Kasumi-1 (cell line): Measurements from ENCODE around the gene MOB3B.
"Not testable (repeated sequence)": the region's sequence is repeated elsewhere in the genome, so short reads cannot be mapped to it uniquely, and the experiment has no call there.

Experiments used
- DNase-seq, 2 experiments: peaks; one replicate each; lab custom pipeline; 2025; lab: John Stamatoyannopoulos, UW

Gene MOB3B

GRCh38 chr9:27475057-27475595 lies 54.5 kb downstream of the MOB3B start:
- DNase-seq, result no peak

- no peak for DNase-seq
These were observed 55.3 kb downstream of the MOB3B start for GRCh38 chr9:27474305-27474704.

- no peak for DNase-seq
These were observed 56.5 kb downstream of the MOB3B start for GRCh38 chr9:27473111-27473529.

- DNase-seq, result no peak
These were observed 57.4 kb downstream of the MOB3B start for GRCh38 chr9:27472195-27472594.

GRCh38 chr9:27471789-27472188 lies 57.8 kb downstream of the MOB3B start:
- no peak for DNase-seq

DNA sequence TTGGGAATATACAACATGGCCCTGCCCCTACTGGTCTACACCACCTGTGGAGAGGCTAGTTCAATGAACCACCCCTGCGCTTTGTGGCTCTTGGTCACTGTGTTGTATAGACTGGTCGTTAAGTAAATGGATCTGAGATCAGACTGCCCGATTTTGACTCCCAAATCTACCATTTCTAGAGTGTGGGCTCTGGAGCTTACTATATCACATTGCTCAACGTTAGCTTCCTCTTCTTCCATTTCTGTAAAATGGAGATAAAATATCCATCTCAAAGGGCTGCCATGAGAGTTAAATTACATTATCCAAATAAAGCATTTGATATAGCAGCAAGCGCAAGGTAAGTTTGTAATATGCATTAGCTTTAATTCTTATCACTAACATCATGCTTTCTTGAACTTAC lies 58.2 kb downstream of the MOB3B start:
- DNase-seq, result no peak

DNA sequence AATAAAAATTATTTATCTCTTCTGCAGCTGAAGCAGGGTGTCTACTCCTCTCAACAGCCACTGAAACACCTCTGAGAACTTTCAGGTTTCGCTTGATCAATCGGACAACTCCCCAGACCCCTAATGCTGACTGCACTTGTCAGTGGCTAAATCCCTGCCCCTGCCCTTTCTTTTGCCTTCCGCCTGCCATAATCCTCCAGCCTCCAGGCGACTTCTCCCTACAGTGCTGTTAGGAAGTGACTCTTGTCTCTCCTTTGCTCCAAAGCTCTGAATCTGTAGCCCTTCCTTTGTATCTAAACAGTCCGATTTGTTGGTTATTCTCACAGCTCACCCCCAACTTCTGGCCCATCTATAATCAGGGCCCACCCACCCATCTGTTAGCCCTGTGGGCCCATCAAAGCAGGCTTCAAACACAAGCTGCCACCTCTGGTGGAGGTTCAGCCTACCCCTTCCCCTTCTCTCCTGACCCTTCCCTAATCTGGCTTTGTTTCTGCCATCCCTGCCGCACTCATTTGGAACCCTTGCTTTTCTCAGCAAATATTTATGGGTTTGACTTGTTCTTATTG lies 59.2 kb downstream of the MOB3B start:
- DNase-seq, result no peak

DNA sequence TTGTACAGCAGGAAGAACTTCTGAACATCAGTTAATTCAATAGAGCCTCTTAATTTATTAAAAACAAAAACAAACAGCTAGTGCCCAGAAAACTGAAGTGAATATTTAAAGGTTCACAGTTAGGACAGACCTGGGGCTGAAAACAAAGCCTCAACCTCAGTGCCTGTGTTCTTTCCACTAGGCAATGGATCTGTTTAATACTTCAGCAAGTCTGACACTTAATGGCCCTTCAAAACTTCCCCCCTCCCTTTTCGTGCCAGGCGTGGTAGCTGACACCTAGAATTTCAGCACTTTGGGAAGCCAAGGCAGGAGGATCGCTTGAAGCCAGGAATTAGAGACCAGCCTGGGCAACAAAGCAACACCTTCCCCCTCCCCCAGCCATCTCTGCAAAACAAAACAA lies 60.1 kb downstream of the MOB3B start:
- no peak for DNase-seq

- no peak for DNase-seq
These were observed 61.0 kb downstream of the MOB3B start for GRCh38 chr9:27468462-27469110.

DNA sequence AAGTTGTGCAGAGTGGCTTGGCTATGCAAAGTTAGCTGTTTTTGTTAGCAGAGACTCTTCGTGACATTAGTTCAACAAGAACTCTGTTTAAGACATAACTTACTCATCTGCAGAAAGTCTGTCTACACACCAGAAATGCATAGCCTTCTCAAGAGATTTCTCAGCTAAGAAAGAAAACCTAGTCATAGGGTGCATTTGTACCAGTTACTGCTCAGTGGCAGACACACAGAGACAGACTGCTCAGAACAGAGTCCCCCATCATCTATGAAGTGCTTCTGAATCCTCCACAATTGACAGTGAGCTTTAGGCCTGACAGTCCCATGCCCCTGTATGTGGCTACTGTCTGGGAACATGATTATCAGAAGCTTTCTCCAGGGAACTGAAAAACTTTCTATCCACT lies 61.6 kb downstream of the MOB3B start:
- no peak for DNase-seq

GRCh38 chr9:27467486-27467885 lies 62.1 kb downstream of the MOB3B start:
- no peak for DNase-seq

DNA sequence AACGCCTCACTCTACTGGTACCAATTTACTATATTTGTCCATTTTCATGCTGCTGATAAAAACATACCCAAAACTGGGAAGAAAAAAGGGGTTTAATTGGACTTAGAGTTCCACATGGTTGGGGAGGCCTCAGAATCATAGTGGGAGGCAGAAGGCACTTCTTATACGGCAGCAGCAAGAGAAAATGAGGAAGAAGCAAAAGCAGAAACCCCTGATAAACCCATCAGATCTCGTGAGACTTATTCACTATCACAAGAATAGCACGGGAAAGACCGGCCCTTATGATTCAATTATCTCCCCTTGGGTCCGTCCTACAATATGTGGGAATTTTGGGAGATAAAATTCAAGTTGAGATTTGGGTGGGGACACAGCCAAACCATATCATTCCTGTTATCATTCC lies 63.1 kb downstream of the MOB3B start:
- not testable (repeated sequence) for DNase-seq

DNA sequence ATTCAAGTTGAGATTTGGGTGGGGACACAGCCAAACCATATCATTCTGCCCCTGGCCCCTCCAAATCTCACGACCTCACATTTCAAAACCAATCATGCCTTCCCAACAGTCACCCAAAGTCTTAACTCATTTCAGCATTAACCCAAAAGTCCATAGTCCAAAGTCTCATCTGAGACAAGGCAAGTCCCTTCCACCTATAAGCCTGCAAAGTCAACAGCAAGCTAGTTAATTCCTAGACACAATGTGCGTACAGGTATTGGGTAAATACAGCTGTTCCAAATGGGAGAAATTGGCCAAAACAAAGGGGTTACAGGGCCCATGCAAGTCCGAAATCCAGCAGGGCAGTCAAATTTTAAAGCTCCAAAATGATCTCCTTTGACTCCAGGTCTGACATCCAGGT lies 64.7 kb downstream of the MOB3B start:
- not testable (repeated sequence) for DNase-seq

- DNase-seq, result no peak
These were observed 66.8 kb downstream of the MOB3B start for GRCh38 chr9:27462846-27463245.

DNA sequence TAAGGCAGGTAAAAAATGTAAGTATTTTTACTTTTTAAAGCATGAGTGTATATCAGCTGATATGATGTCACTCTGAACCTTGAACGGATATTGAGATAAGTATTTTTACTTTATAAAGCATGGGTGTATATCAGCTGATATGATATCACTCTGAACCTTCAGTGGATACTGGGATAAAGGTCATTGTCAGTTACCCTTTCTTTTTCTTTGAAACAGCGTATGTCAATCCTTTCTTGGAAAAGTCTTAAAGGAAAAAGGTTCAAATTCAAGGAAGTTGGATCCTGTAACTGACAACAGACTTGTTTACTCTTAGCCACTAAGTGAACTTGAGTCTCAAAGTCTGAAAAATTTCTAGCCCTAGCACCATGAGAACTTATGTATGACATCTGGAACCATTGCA lies 67.2 kb downstream of the MOB3B start:
- no peak for DNase-seq

- DNase-seq, result peak; percentile 63 to 69
These were observed 69.2 kb downstream of the MOB3B start for GRCh38 chr9:27460226-27461023.

GRCh38 chr9:27457445-27457844 lies 72.2 kb downstream of the MOB3B start:
- DNase-seq, result no peak

DNA sequence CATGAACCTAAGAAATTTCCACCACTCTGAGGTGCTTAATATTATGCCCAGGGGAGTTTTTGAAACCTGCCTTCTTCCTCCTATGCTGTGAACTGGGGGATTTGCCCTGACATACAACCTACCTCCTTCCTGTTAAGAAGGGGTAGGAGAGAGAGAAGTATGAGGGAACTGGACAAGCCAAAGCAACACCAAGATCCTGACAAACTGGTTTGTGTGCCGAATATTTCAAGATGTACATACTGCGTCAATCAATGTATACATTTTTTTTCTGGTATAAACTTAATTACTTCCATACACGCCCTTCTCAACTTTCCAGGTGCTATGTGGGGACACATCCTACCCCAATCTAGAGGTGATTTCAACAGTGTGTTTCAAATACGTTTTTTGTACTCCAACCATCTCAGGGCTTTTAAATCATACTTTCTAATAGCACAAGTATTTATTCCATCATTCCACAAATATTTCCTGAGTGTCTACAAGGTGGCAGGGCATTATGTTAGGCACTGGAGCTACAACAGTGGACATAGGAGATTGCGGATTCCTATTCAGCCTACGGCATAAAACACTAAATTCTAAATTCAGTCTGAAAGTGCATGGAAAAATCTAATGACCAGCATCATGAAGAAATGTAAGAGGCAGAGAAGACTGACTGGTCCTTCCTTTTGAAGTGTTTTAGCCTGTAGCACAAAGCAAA lies 75.6 kb downstream of the MOB3B start:
- no peak for DNase-seq

DNA sequence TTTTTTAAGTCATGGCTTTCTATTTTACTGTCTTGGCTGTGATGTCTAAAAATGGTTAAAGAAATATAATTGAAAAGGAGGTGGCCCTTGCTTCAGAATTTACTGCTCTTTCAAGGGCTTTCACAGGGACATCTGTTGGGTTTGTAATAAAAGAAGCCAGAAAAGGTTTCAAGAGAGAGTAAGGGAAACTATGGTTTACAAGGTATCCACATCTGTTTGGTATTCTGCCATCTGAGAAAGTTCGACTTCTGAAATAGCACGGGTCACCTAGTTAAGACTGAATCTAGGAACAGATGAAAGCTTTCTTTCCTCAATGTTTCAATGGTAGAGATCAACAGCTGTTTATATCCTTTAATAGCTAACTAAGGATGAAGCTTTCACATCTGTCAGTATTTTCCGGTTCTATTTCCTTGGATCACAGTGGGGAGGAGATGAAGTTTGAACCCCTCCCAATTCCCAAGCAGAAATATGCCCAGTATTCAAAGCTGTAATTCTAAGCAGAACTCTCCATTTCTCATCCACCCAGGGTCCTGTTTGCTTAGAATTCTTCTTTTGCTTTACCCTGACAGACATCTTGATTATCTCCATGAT lies 78.3 kb downstream of the MOB3B start:
- no peak for DNase-seq

- DNase-seq, result no peak
These were observed 78.9 kb downstream of the MOB3B start for GRCh38 chr9:27450752-27451151.

DNA sequence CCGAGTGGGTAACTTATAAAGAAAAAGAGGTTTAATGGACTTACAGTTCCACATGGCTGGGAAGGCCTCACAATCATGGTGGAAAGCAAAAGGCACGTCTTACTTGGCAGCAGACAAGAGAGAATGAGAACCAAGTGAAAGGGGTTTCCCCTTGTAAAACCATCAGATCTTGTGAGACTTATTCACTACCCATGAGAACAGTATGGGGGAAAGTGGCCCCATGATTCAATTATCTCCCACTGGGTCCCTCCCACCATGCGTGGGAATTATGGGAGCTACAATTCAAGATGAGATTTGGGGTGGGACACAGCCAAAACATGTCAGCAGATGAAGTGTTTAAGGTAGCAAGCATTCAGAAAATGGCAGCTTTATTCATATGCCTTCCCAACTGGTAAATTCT lies 81.3 kb downstream of the MOB3B start:
- not testable (repeated sequence) for DNase-seq
